Neural cell (in vitro differentiated cells): ENCODE data around the gene SETBP1.

Experiments used
- EP300 ChIP-seq: fragments of 450-650 bp; conservative IDR thresholded peaks from 2 replicates; pipeline ENCODE4 v1.6.1; 2014; ENCODE audit warnings: antibody characterized with exemption, mild to moderate bottlenecking, moderate library complexity; ENCODE audit not compliant: poor library complexity, severe bottlenecking
- EZH2 ChIP-seq: fragments of 200-600, 300-800 bp; shearing (Covaris generic), sonication (generic); IDR thresholded peaks from 2 replicates; pipeline ENCODE4 v1.6.1; 2014; ENCODE audit warnings: antibody characterized with exemption, low read length, borderline replicate concordance, mild to moderate bottlenecking; ENCODE audit not compliant: insufficient read depth, poor library complexity, severe bottlenecking

DNA sequence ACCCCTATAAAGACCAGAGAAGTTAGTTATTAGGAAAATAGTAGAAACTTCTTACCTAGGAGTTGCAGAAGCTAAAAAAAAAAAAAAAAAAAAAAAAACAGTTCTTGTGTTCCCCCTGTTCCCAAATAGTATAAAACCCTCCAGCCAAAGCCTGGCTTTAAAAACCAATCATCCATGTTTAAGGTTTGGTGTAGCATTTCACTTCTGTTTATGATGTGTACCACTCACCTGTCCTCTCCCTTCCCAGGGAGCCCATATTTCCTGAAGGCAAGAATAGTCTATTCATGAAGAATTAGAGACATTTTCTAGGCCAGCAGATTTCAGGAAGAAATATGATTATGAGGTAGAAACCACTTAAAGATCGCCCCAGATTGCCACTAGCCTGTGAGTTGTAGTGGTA lies 273.6 kb downstream of the SETBP1 start:
- no peak for TF ChIP-seq EZH2
- TF ChIP-seq EP300, result no peak
